ENCODE measurements around the gene CYP3A4. TPM values are rescaled to one million over a fixed set of nuclear protein-coding genes. Genes with fewer than 3 reads are reported as not detected.

The CYP3A4 gene
- total and polyA plus RNA-seq, 9 of the 15 experiments (the other 6 are each of a cell fraction or from before 2014, with no cell fraction given): 0.07 to 0.08 TPM; not detected in 7

DNA sequence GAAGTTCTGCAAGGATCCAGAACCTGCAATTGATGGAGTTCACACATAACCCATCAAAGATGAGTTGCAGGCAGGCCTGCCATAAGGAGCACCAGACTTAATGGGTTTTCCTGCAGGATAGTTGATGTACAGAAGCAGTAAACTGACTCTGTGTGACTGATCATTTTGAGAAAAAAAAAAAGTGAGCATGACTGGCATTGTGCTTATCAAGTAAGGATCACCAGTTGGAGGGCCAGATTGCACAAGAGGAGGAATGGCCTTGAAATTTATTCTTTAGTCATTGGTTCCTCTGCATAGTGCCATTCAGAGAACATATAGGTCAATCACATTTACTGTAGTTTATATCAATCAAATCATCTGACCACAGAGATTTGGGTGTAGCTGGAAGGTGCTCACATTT lies 47.6 kb upstream of the CYP3A4 start (continued):
- TF ChIP-seq ATF3 (IDR thresholded peaks at IDR 0.05) (peak; percentile 62), ATF3 (CRISPR knock-in tag; conservative IDR thresholded peaks at IDR 0.05) (no peak), NFIC (IDR thresholded peaks at IDR 0.05) (0 out of 2 replicates have a peak, but pooled peaks have one; percentile 16), BCLAF1 (IDR thresholded peaks at IDR 0.05; ENCODE audit: borderline replicate concordance in 1 of 2, control insufficient read depth in 1 of 2, low read depth in 2 of 2, low read length in 1 of 2) (no peak), CBFA2T2 (conservative IDR thresholded peaks at IDR 0.05) (peak; percentile 14), ZNF639 (CRISPR knock-in tag; conservative IDR thresholded peaks at IDR 0.05 in 1 of 2, IDR thresholded peaks at IDR 0.05 in 1 of 2) (0 out of 4 replicates have a peak, but pooled peaks of 1 of the 2 experiments have one; percentile 30), RFX7 (CRISPR knock-in tag; IDR thresholded peaks at IDR 0.05) (no peak), ATF7 (IDR thresholded peaks at IDR 0.05) (peak; percentile 63; the same call in 1 of the 2 replicates), EWSR1 (IDR thresholded peaks at IDR 0.05; ENCODE audit: borderline replicate concordance, low read depth, partially characterized antibody) (no peak), HDAC2 (IDR thresholded peaks at IDR 0.05) (peak; percentile 73), ZNF778 (CRISPR knock-in tag; IDR thresholded peaks at IDR 0.05) (no peak), SMARCC2 (IDR thresholded peaks at IDR 0.05; ENCODE audit: low read depth) (peak; percentile 38; the same call in 1 of the 2 replicates), SMARCE1 (IDR thresholded peaks at IDR 0.05) (peak; percentile 67), ZHX1 (conservative IDR thresholded peaks at IDR 0.05; ENCODE audit: low read length) (no peak), HDGF (IDR thresholded peaks at IDR 0.05) (no peak), FOSL1 (tag; conservative IDR thresholded peaks at IDR 0.05) (peak; percentile 49; the same call in 1 of the 2 replicates), MTA2 (IDR thresholded peaks at IDR 0.05; ENCODE audit: low read depth) (peak; percentile 31), CEBPB (tag; IDR thresholded peaks at IDR 0.05) (peak; percentile 98), HMG20A (CRISPR knock-in tag; conservative IDR thresholded peaks at IDR 0.05) (no peak), TRIM24 (IDR thresholded peaks at IDR 0.05) (peak; percentile 71 to 80)

Measured in K562 (cell line).